ACHN (cell line): Measurements from ENCODE around the gene COL23A1.

Experiments used
- DNase-seq: peaks from one replicate; pipeline ENCODE4 v3.0.0-alpha.2; 2015
- in situ Hi-C: cut with HindIII; loops from 2 replicates; pipeline ENCODE4 v1.10.0; 2017; ENCODE audit warnings: low sequenced_read_pairs, low pct_ligation_motif_present, low pct_unique_long_range_greater_than_20kb

Gene COL23A1

GRCh38 chr5:178522361-178522760 is 67.8 kb downstream of the COL23A1 start:
- in situ Hi-C loops: no loop called here
- DNase-seq: no peak

DNA sequence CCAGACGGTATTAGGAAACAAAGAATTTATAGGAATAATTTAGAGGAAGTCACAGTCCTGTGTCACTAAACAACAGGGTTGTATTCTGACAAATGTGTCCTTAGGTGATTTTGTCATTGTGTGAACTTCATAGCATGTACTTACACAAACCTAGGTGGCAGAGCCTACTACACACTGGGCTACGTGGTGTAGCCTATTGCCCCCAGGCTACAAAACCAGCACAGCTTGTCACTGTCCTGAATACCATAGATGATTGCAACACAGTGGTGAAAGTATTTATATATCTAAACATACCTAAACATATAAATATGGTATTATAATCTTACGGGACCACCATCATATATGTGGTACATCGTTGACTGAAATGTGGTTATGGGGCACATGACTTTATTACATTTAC is 69.3 kb downstream of the COL23A1 start:
- DNase-seq: no peak
- in situ Hi-C loops: no loop called here

- in situ Hi-C loops: no loop called here
- no peak for DNase-seq
These were observed 70.4 kb downstream of the COL23A1 start for GRCh38 chr5:178519804-178520203.

DNA sequence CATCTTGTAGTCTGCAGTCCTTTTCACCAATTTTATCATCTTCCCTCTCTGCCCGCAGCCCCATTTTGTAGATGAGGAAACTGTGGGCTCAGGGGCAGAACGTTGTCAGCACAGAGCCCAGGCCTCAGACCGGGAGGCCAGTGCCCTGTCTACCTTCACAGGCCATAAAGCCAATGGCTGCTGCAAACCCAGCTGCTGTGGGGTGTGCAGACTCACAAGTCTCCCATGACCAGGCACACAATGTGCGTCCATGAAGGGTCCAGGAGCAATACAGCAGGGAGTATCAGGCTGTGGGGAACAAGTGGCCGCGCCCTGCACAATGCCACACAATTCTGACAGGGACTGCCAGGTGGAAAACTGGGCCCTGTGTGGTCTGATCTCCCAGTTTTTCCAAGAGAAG is 71.0 kb downstream of the COL23A1 start:
- no peak for DNase-seq
- in situ Hi-C loops: no loop called here

DNA sequence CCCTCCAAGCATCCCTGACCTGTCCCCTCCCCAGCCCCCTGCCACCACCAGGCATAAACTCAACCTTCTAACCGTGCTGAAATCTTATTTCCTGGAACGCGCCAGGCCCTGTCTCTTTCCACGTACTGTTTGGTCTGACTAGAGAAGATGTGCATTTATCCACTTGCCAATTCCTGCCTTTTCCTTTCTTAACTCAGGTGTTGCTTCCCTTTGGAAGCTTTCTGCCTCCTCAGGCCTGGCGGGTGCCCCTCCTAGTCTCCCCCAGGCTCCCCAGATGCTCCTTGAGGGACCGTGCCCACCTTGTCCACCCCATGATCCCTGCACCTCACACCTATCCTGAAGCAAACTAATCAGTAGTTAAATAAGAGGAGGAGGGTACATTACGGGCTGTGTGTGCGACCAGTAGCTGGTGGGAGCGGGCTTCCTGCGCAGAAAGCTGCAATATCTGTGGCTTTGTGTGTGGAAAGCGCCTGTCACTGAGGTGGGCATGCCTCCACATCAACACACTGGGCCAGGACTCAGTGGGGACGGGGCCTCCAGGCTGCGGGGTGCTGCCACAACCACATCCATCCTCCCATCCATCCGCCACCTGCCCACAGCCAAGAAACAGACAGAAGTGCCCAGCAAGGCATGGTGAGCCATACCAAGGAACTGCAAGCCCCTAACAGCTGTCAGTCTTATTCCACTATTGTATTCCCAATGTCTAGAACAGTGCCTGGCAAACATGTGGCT is 73.5 kb downstream of the COL23A1 start:
- in situ Hi-C loops: no loop called here
- no peak for DNase-seq

DNA sequence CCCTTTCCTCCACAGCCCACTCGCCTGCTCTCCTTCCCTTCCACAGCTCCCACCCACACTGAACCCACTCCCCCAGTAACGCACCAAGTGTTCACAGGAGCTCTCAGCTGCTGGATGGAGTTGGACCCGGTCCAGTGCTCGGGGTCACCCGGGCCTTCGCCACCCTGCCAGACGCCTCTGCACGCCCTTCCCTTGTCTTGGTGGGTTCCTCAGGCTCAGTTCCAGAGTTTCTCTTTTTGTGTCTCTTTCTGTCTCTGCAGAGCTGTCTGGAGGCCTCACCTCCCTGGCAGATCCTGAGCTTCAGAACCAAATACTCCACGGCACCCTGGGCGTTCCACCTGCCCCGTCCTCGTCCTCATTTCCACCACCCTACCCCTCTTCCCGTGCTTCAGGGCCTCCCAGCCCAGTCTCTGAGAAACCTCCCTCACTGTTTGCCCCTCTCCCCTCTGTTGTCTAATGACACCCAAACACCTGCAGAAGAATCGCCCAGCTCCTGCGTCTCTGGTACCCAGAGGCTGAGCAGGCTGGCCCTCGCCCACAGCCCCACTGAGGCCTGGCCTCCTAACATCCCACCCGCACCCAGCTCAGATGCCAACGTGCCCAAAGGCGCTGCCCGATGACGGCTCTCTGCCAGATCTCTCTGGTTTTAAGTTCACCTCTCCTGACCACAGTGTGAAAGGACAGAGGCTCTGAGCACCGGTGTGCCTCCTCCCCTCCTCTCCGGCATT is 74.3 kb downstream of the COL23A1 start:
- in situ Hi-C loops: no loop called here
- DNase-seq: no peak

DNA sequence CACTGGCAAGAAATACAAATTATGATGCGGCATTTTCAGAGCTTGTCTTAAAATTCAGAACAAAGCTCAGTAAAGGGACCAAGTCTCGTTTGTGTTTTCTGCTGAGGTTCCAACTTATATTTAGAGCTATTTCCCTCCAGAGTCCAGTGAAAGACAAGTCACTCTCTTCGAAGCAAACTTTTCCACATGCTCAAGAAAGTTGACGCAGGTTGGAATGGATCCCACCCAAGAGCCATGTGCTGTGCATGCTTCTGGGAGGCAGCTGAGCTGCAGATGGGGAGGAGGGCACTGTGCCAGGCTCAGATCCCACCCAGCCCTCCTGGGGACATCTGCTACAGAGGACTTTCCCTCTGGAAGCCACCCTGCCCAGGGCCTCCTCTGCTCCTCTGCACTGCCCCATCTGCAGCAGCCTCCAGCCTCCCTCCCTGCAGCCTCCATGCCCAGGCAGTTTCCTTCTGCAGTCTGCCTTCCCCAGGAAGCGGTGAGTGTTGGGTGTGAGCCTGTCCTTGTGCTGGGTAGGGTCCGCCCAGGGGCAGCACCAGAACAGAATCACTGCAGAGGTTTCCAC is 75.3 kb downstream of the COL23A1 start:
- DNase-seq: no peak

DNA sequence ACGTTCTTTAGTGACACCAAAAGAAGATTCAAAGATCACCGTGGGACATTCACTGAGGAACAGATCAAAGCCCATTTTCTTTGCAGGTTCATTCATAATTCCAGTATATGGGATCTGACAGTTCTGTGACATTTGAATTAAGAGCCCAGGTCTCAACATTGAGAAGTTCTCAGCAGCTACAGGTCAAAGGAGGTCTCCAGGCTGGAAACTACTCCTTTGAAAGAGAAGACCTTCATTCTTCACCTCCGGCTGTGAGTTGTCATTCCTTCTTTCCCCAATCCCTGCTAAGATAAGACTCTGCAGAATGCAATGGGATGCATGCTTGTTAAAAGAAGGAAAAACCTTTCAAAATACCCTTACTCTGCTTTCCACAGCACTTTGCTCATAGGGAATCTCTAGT is 79.0 kb downstream of the COL23A1 start:
- in situ Hi-C loops: no loop called here
- DNase-seq: no peak

More for the DNA sequence above, 75.3 kb downstream of the COL23A1 start:
- in situ Hi-C loops: no loop called here

GRCh38 chr5:178509491-178510057 is 80.6 kb downstream of the COL23A1 start:
- no peak for DNase-seq
- in situ Hi-C loops: no loop called here

GRCh38 chr5:178507151-178507932 is 82.9 kb downstream of the COL23A1 start:
- in situ Hi-C loops: no loop called here
- no peak for DNase-seq

GRCh38 chr5:178505639-178506407 is 84.4 kb downstream of the COL23A1 start:
- in situ Hi-C loops: no loop called here
- DNase-seq: no peak

- DNase-seq: no peak
- in situ Hi-C loops: no loop called here
These were observed 85.7 kb downstream of the COL23A1 start for GRCh38 chr5:178504340-178504960.

GRCh38 chr5:178502401-178503100 is 87.6 kb downstream of the COL23A1 start:
- DNase-seq: no peak
- in situ Hi-C loops: no loop called here

DNA sequence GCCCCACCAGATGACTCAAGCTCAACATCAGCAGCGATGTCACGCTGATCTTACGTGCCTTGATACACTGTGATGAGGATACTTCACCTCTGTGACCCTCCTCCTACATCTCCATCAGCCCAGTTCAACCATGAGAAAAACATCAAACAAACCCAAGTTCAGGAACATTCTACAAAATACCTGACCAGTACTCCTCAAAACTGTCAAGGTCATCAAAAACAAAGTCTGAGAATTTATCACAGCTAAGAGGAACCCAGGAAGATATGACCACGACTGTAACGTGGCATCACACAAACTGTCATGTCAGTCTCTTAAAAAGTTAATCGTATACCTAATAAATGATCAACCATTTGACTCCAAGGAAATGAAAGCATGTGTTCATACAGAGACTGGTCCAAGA is 90.8 kb downstream of the COL23A1 start:
- in situ Hi-C loops: no loop called here

GRCh38 chr5:178496642-178497041 is 93.6 kb downstream of the COL23A1 start:
- in situ Hi-C loops: no loop called here
- no peak for DNase-seq

More for the DNA sequence above, 90.8 kb downstream of the COL23A1 start:
- no peak for DNase-seq

DNA sequence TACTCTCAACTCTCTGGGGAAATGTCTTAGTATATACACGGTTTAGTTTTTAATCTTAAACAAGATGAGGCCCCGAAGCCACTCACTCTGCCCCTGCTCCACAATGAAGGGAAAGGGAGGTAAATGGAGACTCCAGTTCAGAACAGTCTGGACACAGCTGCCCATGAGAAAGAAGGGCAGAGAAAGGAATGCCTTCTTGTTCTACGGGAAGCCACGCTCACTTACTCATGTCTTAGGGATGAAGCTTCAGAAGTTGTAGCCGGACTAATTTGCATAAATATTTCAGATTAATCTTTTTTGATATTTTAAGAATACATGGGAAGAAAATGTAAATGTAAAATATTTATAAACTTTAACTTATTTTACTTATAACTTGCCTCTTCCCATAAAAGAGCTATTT is 94.0 kb downstream of the COL23A1 start:
- no peak for DNase-seq
- in situ Hi-C loops: no loop called here

- DNase-seq: no peak
- in situ Hi-C loops: no loop called here
These were observed 94.5 kb downstream of the COL23A1 start for GRCh38 chr5:178495706-178496105.
